A549 (cell line): Measurements from ENCODE around the gene RPL32.

Experiments used
- ESRRA ChIP-seq: fragments of 150-350 bp; IDR thresholded peaks from 2 replicates; pipeline ENCODE4 v1.6.1; 2014; ENCODE audit warnings: mild to moderate bottlenecking, low read length, borderline replicate concordance
- RAD21 ChIP-seq, 2 experiments: fragments of >200 bp in 1 of 2; sonication (Bioruptor Twin) in 1 of 2; formaldehyde crosslinking in 1 of 2; IDR thresholded peaks in 1 of 2; conservative IDR thresholded peaks in 1 of 2; 2 replicates in 1 of 2; 3 replicates in 1 of 2; pipeline ENCODE4 v1.6.1; 2012 to 2018; ENCODE audit warnings: inconsistent platforms in 1 of 2
- TF ChIP-seq, protein P1 (sequence below): fragments of >200 bp; sonication (Bioruptor Twin); formaldehyde crosslinking; IDR thresholded peaks from 3 replicates; pipeline ENCODE4 v1.5.1; 2016

DNA sequence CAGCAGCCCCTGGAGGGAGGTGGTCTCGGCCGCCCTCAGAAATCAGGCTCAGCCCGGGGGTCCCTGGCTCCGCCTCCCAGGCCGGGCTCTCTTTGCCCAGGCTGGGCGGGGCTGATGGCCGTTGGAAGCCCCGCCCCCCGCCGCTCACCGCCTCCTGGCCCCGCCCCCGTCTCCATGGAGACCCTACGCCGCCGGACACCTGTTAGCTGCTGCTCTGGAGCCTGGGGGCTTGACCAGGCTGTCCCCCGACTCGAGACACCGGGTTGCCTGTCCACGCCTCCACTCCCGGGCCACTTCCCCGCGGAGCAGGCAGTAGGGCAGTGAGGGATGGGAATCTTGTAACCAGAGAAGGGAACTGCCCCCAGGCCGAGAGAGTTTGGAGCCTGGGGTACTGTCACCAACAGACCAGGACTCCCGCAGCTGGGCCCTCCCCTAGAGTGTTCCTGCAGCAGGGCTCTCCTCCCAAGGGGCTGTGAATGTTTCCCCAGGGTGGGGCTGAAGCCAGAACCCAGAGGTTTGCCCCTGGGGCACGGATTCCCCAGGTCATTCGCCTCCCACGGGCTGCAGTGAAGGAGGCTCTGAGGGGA, 27.8 kb upstream of the RPL32 start:
- TF ChIP-seq, protein P1, sequence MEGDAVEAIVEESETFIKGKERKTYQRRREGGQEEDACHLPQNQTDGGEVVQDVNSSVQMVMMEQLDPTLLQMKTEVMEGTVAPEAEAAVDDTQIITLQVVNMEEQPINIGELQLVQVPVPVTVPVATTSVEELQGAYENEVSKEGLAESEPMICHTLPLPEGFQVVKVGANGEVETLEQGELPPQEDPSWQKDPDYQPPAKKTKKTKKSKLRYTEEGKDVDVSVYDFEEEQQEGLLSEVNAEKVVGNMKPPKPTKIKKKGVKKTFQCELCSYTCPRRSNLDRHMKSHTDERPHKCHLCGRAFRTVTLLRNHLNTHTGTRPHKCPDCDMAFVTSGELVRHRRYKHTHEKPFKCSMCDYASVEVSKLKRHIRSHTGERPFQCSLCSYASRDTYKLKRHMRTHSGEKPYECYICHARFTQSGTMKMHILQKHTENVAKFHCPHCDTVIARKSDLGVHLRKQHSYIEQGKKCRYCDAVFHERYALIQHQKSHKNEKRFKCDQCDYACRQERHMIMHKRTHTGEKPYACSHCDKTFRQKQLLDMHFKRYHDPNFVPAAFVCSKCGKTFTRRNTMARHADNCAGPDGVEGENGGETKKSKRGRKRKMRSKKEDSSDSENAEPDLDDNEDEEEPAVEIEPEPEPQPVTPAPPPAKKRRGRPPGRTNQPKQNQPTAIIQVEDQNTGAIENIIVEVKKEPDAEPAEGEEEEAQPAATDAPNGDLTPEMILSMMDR = no peak
- TF ChIP-seq ESRRA (no peak), RAD21 (conservative IDR thresholded peaks at IDR 0.05 in 1 of 2, IDR thresholded peaks at IDR 0.05 in 1 of 2) (no peak)
